HEK293T (cell line): ENCODE data around the gene SMARCAL1.

Source experiments
- FOXA1 ChIP-seq: fragments of 450-650 bp; IDR thresholded peaks from 2 replicates; pipeline ENCODE4 v1.6.1; 2016; ENCODE audit warnings: mild to moderate bottlenecking
- FOXK2 ChIP-seq: fragments of 450-650 bp; IDR thresholded peaks from 2 replicates; pipeline ENCODE4 v1.6.1; 2016; ENCODE audit warnings: mild to moderate bottlenecking
- FOXM1 ChIP-seq: fragments of 450-650 bp; IDR thresholded peaks from 2 replicates; pipeline ENCODE4 v1.6.1; 2017; ENCODE audit warnings: mild to moderate bottlenecking, borderline replicate concordance
- HDGF ChIP-seq: fragments of 450-650 bp; IDR thresholded peaks from 2 replicates; pipeline ENCODE4 v1.6.1; 2017; ENCODE audit warnings: antibody characterized with exemption, borderline replicate concordance
- NFRKB ChIP-seq: fragments of 450-650 bp; IDR thresholded peaks from 2 replicates; pipeline ENCODE4 v1.6.1; 2016; ENCODE audit warnings: mild to moderate bottlenecking, moderate library complexity
- SP1 ChIP-seq: fragments of 450-650 bp; IDR thresholded peaks from 2 replicates; pipeline ENCODE4 v1.6.1; 2017
- SUZ12 ChIP-seq: fragments of 450-650 bp; IDR thresholded peaks from 2 replicates; pipeline ENCODE4 v1.6.1; 2016; ENCODE audit warnings: mild to moderate bottlenecking
- ZNF384 ChIP-seq: fragments of 450-650 bp; IDR thresholded peaks from 2 replicates; pipeline ENCODE4 v1.6.1; 2016
- TF ChIP-seq, protein P1 (sequence below): fragments of 450-650 bp; IDR thresholded peaks from 2 replicates; pipeline ENCODE4 v1.6.1; 2016

DNA sequence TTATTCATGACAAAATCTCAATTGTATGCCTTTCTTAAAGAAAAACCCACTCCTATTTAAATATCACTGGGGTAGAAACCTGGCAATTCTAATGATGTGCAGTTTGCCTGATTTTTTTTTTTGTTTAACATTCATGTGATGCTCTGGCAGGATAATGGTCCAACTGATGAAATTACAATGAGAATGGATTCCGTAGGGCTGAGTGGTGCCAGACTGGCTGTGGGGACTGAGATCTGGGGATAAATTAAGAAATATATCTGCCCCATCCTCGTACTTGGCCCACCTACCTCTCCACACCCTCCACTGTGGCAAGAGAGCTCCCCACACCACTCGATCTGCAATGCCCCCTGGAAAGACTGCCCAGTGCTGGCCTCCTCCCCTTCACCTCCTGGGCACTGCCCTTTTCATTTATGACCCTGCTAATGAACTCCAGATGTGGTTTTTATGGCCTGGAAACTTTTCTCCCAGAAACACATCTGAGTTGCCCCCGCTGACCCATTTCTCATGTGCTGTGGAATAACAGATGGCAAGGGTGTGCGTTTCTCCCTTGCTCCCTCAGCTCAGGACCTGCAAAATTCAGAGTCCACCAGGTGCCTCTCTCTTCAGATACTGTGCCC is 53.4 kb downstream of the SMARCAL1 start:
- no peak for TF ChIP-seq NFRKB
- TF ChIP-seq SP1, result no peak
- TF ChIP-seq FOXM1, result no peak
- TF ChIP-seq FOXA1, result no peak
- no peak for TF ChIP-seq ZNF384
- no peak for TF ChIP-seq FOXK2
- TF ChIP-seq SUZ12, result no peak
- TF ChIP-seq, protein P1, sequence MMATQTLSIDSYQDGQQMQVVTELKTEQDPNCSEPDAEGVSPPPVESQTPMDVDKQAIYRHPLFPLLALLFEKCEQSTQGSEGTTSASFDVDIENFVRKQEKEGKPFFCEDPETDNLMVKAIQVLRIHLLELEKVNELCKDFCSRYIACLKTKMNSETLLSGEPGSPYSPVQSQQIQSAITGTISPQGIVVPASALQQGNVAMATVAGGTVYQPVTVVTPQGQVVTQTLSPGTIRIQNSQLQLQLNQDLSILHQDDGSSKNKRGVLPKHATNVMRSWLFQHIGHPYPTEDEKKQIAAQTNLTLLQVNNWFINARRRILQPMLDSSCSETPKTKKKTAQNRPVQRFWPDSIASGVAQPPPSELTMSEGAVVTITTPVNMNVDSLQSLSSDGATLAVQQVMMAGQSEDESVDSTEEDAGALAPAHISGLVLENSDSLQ, result no peak
- TF ChIP-seq HDGF, result no peak
